HG02852 (cell line): ENCODE measurements around the gene FHL1.
"Not testable (repeated sequence)": the region's sequence is repeated elsewhere in the genome, so short reads cannot be mapped to it uniquely, and the experiment has no call there.

ENCODE experiments used
- ATAC-seq: cut with Tn5 transposase; IDR thresholded peaks from one replicate; pipeline ENCODE4 v1.9.1; 2021; ENCODE audit warnings: mild to moderate bottlenecking, moderate library complexity; ENCODE audit not compliant: unreplicated experiment

The FHL1 gene

GRCh38 chrX:136147315-136147901, at the start of gene FHL1:
Gene FHL1, plus strand, starts transcription at chrX:136147533.
- no peak for ATAC-seq

GRCh38 chrX:136097871-136098805, 49.2 kb upstream of the FHL1 start:
- no peak for ATAC-seq

- ATAC-seq = no peak
Measured at GRCh38 chrX:136104936-136105335, 42.4 kb upstream of the FHL1 start.

- ATAC-seq = no peak
Measured at GRCh38 chrX:136106920-136107528, 40.3 kb upstream of the FHL1 start.

- ATAC-seq = not testable (repeated sequence)
Measured at GRCh38 chrX:136108905-136109304, 38.4 kb upstream of the FHL1 start.

GRCh38 chrX:136112286-136112685, 35.0 kb upstream of the FHL1 start:
- ATAC-seq = no peak

GRCh38 chrX:136112778-136113177, 34.6 kb upstream of the FHL1 start:
- no peak for ATAC-seq

- ATAC-seq = no peak
Measured at GRCh38 chrX:136115126-136115903, 32.0 kb upstream of the FHL1 start.

- ATAC-seq = no peak
Measured at GRCh38 chrX:136115904-136116297, 31.4 kb upstream of the FHL1 start.

- no peak for ATAC-seq
Measured at GRCh38 chrX:136121788-136122187, 25.5 kb upstream of the FHL1 start.

- no peak for ATAC-seq
Measured at GRCh38 chrX:136122207-136122606, 25.1 kb upstream of the FHL1 start.

GRCh38 chrX:136125106-136125505, 22.2 kb upstream of the FHL1 start:
- no peak for ATAC-seq

GRCh38 chrX:136126371-136126770, 21.0 kb upstream of the FHL1 start:
- ATAC-seq = no peak

- no peak for ATAC-seq
Measured at GRCh38 chrX:136126872-136127406, 20.4 kb upstream of the FHL1 start.

- no peak for ATAC-seq
Measured at GRCh38 chrX:136128743-136129142, 18.6 kb upstream of the FHL1 start.

- no peak for ATAC-seq
Measured at GRCh38 chrX:136130931-136131833, 16.2 kb upstream of the FHL1 start.

- ATAC-seq = no peak
Measured at GRCh38 chrX:136138939-136139338, 8.4 kb upstream of the FHL1 start.

GRCh38 chrX:136141569-136141968, 5.8 kb upstream of the FHL1 start:
- ATAC-seq = no peak

- no peak for ATAC-seq
Measured at GRCh38 chrX:136142592-136142991, 4.7 kb upstream of the FHL1 start.

- ATAC-seq = no peak
Measured at GRCh38 chrX:136143711-136144110, 3.6 kb upstream of the FHL1 start.
